DMS153 treated with DMSO at 0.1 percent for 48 hours (cell line): ENCODE data around the gene MAPK1.
"Not testable (repeated sequence)": the region's sequence is repeated elsewhere in the genome, so short reads cannot be mapped to it uniquely, and the experiment has no call there.

Source experiments
- DNase-seq: peaks from one replicate; lab custom pipeline; 2025; ENCODE audit not compliant: unreplicated experiment; lab: John Stamatoyannopoulos, UW

The MAPK1 gene

GRCh38 chr22:21849489-21849888, 18.0 kb downstream of the MAPK1 start:
- DNase-seq: no peak

GRCh38 chr22:21848057-21848456, 19.4 kb downstream of the MAPK1 start:
- DNase-seq: not testable (repeated sequence)

GRCh38 chr22:21845558-21846453, 21.6 kb downstream of the MAPK1 start:
- DNase-seq: no peak

GRCh38 chr22:21842946-21843345, 24.5 kb downstream of the MAPK1 start:
- no peak for DNase-seq

- DNase-seq: no peak
These were observed 26.0 kb downstream of the MAPK1 start for GRCh38 chr22:21841422-21841821.

- DNase-seq: no peak
These were observed 27.1 kb downstream of the MAPK1 start for GRCh38 chr22:21840236-21840823.

- DNase-seq: no peak
These were observed 27.7 kb downstream of the MAPK1 start for GRCh38 chr22:21839765-21840140.

- not testable (repeated sequence) for DNase-seq
These were observed 28.2 kb downstream of the MAPK1 start for GRCh38 chr22:21839104-21839764.

- DNase-seq: no peak
These were observed 30.0 kb downstream of the MAPK1 start for GRCh38 chr22:21837248-21837979.

- not testable (repeated sequence) for DNase-seq
These were observed 31.0 kb downstream of the MAPK1 start for GRCh38 chr22:21836486-21836885.

GRCh38 chr22:21835378-21835777, 32.1 kb downstream of the MAPK1 start:
- DNase-seq: no peak

GRCh38 chr22:21834869-21835268, 32.6 kb downstream of the MAPK1 start:
- no peak for DNase-seq

- DNase-seq: no peak
These were observed 34.9 kb downstream of the MAPK1 start for GRCh38 chr22:21832291-21833290.

- no peak for DNase-seq
These were observed 37.9 kb downstream of the MAPK1 start for GRCh38 chr22:21829523-21829922.

GRCh38 chr22:21828268-21828638, 39.2 kb downstream of the MAPK1 start:
- no peak for DNase-seq

- no peak for DNase-seq
These were observed 39.7 kb downstream of the MAPK1 start for GRCh38 chr22:21827628-21828267.

- no peak for DNase-seq
These were observed 41.2 kb downstream of the MAPK1 start for GRCh38 chr22:21826204-21826603.

GRCh38 chr22:21824962-21825361, 42.5 kb downstream of the MAPK1 start:
- DNase-seq: not testable (repeated sequence)

- no peak for DNase-seq
These were observed 43.0 kb downstream of the MAPK1 start for GRCh38 chr22:21824445-21824912.
